OCI-LY7 (cell line): Measurements from ENCODE around the gene STKLD1. TPM values are rescaled to one million over a fixed set of nuclear protein-coding genes. Genes with fewer than 3 reads are reported as not detected.

Source experiments
- BruUV-seq: library from RNA; stranded (reverse); fragments of 400-500 nt; replicated peaks from 2 replicates; lab custom pipeline; 2021; lab: Mats Ljungman, UMichigan
- CTCF ChIA-PET: fragments of 300-600 bp; sonication (Branson Sonifier 250); formaldehyde crosslinking; loops from one replicate; lab custom pipeline; 2022; ENCODE audit warnings: antibody characterized with exemption; ENCODE audit not compliant: unreplicated experiment; lab: Charles Lee
- POLR2A ChIA-PET: fragments of 300-600 bp; sonication (Branson Sonifier 250); formaldehyde crosslinking; loops from one replicate; lab custom pipeline; 2022; ENCODE audit warnings: antibody characterized with exemption; lab: Charles Lee
- DNase-seq: peaks from one replicate; pipeline ENCODE4 v3.0.0-alpha.2; 2015; ENCODE audit warnings: low spot score
- H2AFZ ChIP-seq: fragments of 200-600 bp; sonication (generic), shearing (Covaris generic); 2 replicates; pipeline ENCODE4 v1.6.1; 2014; ENCODE audit warnings: mild to moderate bottlenecking, antibody characterized with exemption, low read length, moderate library complexity
- H3K27ac ChIP-seq: fragments of 200-600 bp; sonication (generic); 2 replicates; pipeline ENCODE4 v1.5.1; 2014; ENCODE audit warnings: mixed run types, low read depth, mild to moderate bottlenecking, moderate library complexity, low read length, inconsistent platforms; ENCODE audit not compliant: poor library complexity, severe bottlenecking
- H3K36me3 ChIP-seq: fragments of 200-600 bp; sonication (generic); 2 replicates; pipeline ENCODE4 v1.6.1; 2014; ENCODE audit warnings: mild to moderate bottlenecking, antibody characterized with exemption, low read length, moderate library complexity, mixed read lengths; ENCODE audit not compliant: insufficient read depth
- H3K4me1 ChIP-seq: fragments of 200-600 bp; sonication (generic); 2 replicates; pipeline ENCODE4 v1.5.1; 2014; ENCODE audit warnings: mild to moderate bottlenecking, low read length; ENCODE audit not compliant: insufficient read depth, poor library complexity, severe bottlenecking
- H3K4me2 ChIP-seq: fragments of 200-600 bp; sonication (generic); 2 replicates; pipeline ENCODE4 v1.6.1; 2014; ENCODE audit warnings: mild to moderate bottlenecking, low read length
- H3K4me3 ChIP-seq: fragments of 200-600 bp; sonication (generic); 2 replicates; pipeline ENCODE4 v1.5.1; 2014; ENCODE audit warnings: mild to moderate bottlenecking, low read depth, low read length; ENCODE audit not compliant: poor library complexity, severe bottlenecking
- H3K79me2 ChIP-seq: fragments of 200-600 bp; sonication (generic); 2 replicates; pipeline ENCODE4 v1.6.1; 2016; ENCODE audit warnings: low read depth, mild to moderate bottlenecking, low read length, moderate library complexity, mixed read lengths; ENCODE audit not compliant: insufficient read depth
- H3K9me2 ChIP-seq: fragments of 200-600 bp; sonication (generic); 2 replicates; pipeline ENCODE4 v1.6.1; 2016; ENCODE audit warnings: mild to moderate bottlenecking, low read length, mixed read lengths; ENCODE audit not compliant: insufficient read depth
- H3K9me3 ChIP-seq: fragments of 200-600 bp; sonication (generic); 2 replicates; pipeline ENCODE4 v1.6.1; 2014; ENCODE audit warnings: mild to moderate bottlenecking, mixed run types, low read length, mixed read lengths
- H4K20me1 ChIP-seq: fragments of 200-600 bp; sonication (generic); 2 replicates; pipeline ENCODE4 v1.6.1; 2014; ENCODE audit warnings: mild to moderate bottlenecking, antibody characterized with exemption, low read length, moderate library complexity, mixed read lengths; ENCODE audit not compliant: insufficient read depth
- CTCF ChIP-seq: fragments of 200-600 bp; sonication (generic); conservative IDR thresholded peaks from 2 replicates; pipeline ENCODE4 v1.5.1; 2014; ENCODE audit warnings: mild to moderate bottlenecking, antibody characterized with exemption, low read length, moderate library complexity, mixed read lengths
- EZH2phosphoT487 ChIP-seq: fragments of 200-600 bp; sonication (generic); IDR thresholded peaks from 2 replicates; pipeline ENCODE4 v1.6.1; 2018; ENCODE audit warnings: low read depth, borderline replicate concordance, mild to moderate bottlenecking, mixed run types, antibody characterized with exemption, low read length, moderate library complexity, mixed read lengths
- intact Hi-C: fragments of 100-400 bp; cut with micrococcal nuclease; formaldehyde crosslinking; loops from one replicate; pipeline ENCODE4 v1.10.0; 2022; ENCODE audit not compliant: unreplicated experiment
- total RNA-seq, 2 experiments: library from RNA; depleted of rRNA in 1 of 2; stranded (reverse); fragments of >200 nt in 1 of 2; shearing (Covaris generic) in 1 of 2; gene quantifications; 2 replicates each; pipeline ENCODE4 v1.2.3, GENCODE V29; 2014 to 2022

Gene STKLD1
- total RNA-seq, 2 experiments from 2014 or later = 1.4 to 1.7 TPM

- H2AFZ ChIP-seq = no peak overlapping the region
- H3K9me2 ChIP-seq = no peaks in the 10 kb centered on the region
- intact Hi-C loops = no loop called here
- no peak overlapping the region for H3K4me3 ChIP-seq
- H3K9me3 ChIP-seq = no peaks in the 10 kb centered on the region
- no peak overlapping the region for H3K4me2 ChIP-seq
- peaks cover 10% of the 10 kb centered on the region for H3K4me1 ChIP-seq
- DNase-seq = no peak
- CTCF ChIA-PET = no interaction called here
- no peaks in the 10 kb centered on the region for H3K79me2 ChIP-seq
- H4K20me1 ChIP-seq = no peaks in the 10 kb centered on the region
- TF ChIP-seq EZH2phosphoT487 (no peak), CTCF (no peak)
- no TSS peak for BruUV-seq
- POLR2A ChIA-PET = no interaction called here
- no peak overlapping the region for H3K27ac ChIP-seq
- peaks cover 81% of the 10 kb centered on the region for H3K36me3 ChIP-seq
Measured at GRCh38 chr9:133361507-133362092, 14.6 kb upstream of the STKLD1 start.

GRCh38 chr9:133362359-133363044 lies 13.7 kb upstream of the STKLD1 start:
- DNase-seq = no peak
- Histone ChIP-seq H2AFZ (no peak overlapping the region), H3K4me2 (no peak overlapping the region), H3K9me2 (no peaks in the 10 kb centered on the region), H3K4me3 (no peak overlapping the region), H3K36me3 (peaks cover 90% of the 10 kb centered on the region), H3K9me3 (no peaks in the 10 kb centered on the region), H3K4me1 (peaks cover 5% of the 10 kb centered on the region), H4K20me1 (no peaks in the 10 kb centered on the region), H3K27ac (no peak overlapping the region), H3K79me2 (no peaks in the 10 kb centered on the region)
- TF ChIP-seq EZH2phosphoT487 (no peak), CTCF (no peak)
- POLR2A ChIA-PET = no interaction called here
- intact Hi-C loops = no loop called here
- CTCF ChIA-PET = interaction anchor here (0.7 kb wide), 1 partner anchor 8 kb away, joined by 3 read pairs; no protein-coding TSS in a partner anchor
- TSS peak; percentile 63 for BruUV-seq

- no peak overlapping the region for H3K4me3 ChIP-seq
- intact Hi-C loops = no loop called here
- peaks cover 14% of the 10 kb centered on the region for H3K4me1 ChIP-seq
- H3K4me2 ChIP-seq = no peak overlapping the region
- no peak for DNase-seq
- peaks cover 32% of the 10 kb centered on the region; the same call in 1 of the 2 replicates for H3K79me2 ChIP-seq
- H3K27ac ChIP-seq = no peak overlapping the region
- TF ChIP-seq CTCF (no peak), EZH2phosphoT487 (no peak)
- BruUV-seq = no TSS peak
- POLR2A ChIA-PET = no interaction called here
- H4K20me1 ChIP-seq = peaks cover 10% of the 10 kb centered on the region; the same call in 1 of the 2 replicates
- H3K36me3 ChIP-seq = peaks cover 92% of the 10 kb centered on the region
- CTCF ChIA-PET = no interaction called here
- no peaks in the 10 kb centered on the region for H3K9me2 ChIP-seq
- no peak overlapping the region for H2AFZ ChIP-seq
- H3K9me3 ChIP-seq = no peaks in the 10 kb centered on the region
Measured at GRCh38 chr9:133366435-133366834, 9.7 kb upstream of the STKLD1 start.
